Neural cell (in vitro differentiated cells): Measurements from ENCODE around the gene TK2.

ENCODE experiments used
- EP300 ChIP-seq: fragments of 450-650 bp; conservative IDR thresholded peaks from 2 replicates; pipeline ENCODE4 v1.6.1; 2014; ENCODE audit warnings: antibody characterized with exemption, mild to moderate bottlenecking, moderate library complexity; ENCODE audit not compliant: poor library complexity, severe bottlenecking
- EZH2 ChIP-seq: fragments of 200-600, 300-800 bp; shearing (Covaris generic), sonication (generic); IDR thresholded peaks from 2 replicates; pipeline ENCODE4 v1.6.1; 2014; ENCODE audit warnings: antibody characterized with exemption, low read length, borderline replicate concordance, mild to moderate bottlenecking; ENCODE audit not compliant: insufficient read depth, poor library complexity, severe bottlenecking
- POLR2AphosphoS5 ChIP-seq: IDR thresholded peaks from 2 replicates; pipeline ENCODE4 v1.6.1; 2012
- RAD21 ChIP-seq: fragments of 450-650 bp; conservative IDR thresholded peaks from 2 replicates; pipeline ENCODE4 v1.6.1; 2014; ENCODE audit warnings: antibody characterized with exemption, mild to moderate bottlenecking, moderate library complexity
- SMC3 ChIP-seq: fragments of 450-650 bp; conservative IDR thresholded peaks from 2 replicates; pipeline ENCODE4 v1.6.1; 2014; ENCODE audit warnings: antibody characterized with exemption, mild to moderate bottlenecking, moderate library complexity; ENCODE audit not compliant: poor library complexity
- TAF1 ChIP-seq: IDR thresholded peaks from 2 replicates; pipeline ENCODE4 v1.6.1; 2012; ENCODE audit warnings: low read depth
- TF ChIP-seq, protein P1 (sequence below): fragments of 450-650 bp; IDR thresholded peaks from 2 replicates; pipeline ENCODE4 v1.5.1; 2014; ENCODE audit warnings: antibody characterized with exemption, mild to moderate bottlenecking, moderate library complexity; ENCODE audit not compliant: poor library complexity, severe bottlenecking
- TF ChIP-seq, protein P2 (sequence below): IDR thresholded peaks from 2 replicates; pipeline ENCODE4 v1.6.1; 2012; ENCODE audit warnings: borderline replicate concordance

DNA sequence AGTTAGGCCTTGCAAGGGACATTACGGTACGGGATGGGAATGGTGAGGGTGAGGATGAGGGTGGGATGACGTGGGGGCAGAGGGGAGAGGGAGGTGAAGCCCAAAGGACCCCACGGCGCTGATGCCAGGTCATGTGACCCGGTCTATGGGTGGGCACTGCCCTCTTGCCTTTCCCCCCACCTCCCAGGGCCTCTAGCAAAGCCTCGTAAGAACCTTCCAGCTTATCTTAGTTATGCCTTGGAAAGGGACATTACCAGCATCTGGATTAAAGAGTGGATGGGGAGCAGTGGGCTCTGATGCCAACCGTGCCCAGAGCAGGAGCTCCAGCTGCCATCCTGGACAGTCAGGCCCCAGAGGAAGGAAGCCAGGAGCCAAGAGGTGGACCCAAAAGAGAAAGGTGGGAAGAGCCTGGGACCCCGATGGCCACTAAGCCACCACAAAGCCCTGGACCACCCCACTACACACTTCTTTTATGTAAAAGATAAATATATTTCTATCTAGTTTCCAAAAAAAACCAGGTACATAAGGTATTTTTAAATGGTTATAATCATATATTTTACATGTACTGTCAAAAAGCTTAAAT is 40.9 kb downstream of the TK2 start:
- TF ChIP-seq EP300, result no peak
- TF ChIP-seq TAF1, result no peak
- no peak for TF ChIP-seq POLR2AphosphoS5
- TF ChIP-seq, protein P1, sequence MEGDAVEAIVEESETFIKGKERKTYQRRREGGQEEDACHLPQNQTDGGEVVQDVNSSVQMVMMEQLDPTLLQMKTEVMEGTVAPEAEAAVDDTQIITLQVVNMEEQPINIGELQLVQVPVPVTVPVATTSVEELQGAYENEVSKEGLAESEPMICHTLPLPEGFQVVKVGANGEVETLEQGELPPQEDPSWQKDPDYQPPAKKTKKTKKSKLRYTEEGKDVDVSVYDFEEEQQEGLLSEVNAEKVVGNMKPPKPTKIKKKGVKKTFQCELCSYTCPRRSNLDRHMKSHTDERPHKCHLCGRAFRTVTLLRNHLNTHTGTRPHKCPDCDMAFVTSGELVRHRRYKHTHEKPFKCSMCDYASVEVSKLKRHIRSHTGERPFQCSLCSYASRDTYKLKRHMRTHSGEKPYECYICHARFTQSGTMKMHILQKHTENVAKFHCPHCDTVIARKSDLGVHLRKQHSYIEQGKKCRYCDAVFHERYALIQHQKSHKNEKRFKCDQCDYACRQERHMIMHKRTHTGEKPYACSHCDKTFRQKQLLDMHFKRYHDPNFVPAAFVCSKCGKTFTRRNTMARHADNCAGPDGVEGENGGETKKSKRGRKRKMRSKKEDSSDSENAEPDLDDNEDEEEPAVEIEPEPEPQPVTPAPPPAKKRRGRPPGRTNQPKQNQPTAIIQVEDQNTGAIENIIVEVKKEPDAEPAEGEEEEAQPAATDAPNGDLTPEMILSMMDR, result no peak
- no peak for TF ChIP-seq EZH2
- TF ChIP-seq RAD21, result no peak
- no peak for TF ChIP-seq SMC3
- TF ChIP-seq, protein P2, sequence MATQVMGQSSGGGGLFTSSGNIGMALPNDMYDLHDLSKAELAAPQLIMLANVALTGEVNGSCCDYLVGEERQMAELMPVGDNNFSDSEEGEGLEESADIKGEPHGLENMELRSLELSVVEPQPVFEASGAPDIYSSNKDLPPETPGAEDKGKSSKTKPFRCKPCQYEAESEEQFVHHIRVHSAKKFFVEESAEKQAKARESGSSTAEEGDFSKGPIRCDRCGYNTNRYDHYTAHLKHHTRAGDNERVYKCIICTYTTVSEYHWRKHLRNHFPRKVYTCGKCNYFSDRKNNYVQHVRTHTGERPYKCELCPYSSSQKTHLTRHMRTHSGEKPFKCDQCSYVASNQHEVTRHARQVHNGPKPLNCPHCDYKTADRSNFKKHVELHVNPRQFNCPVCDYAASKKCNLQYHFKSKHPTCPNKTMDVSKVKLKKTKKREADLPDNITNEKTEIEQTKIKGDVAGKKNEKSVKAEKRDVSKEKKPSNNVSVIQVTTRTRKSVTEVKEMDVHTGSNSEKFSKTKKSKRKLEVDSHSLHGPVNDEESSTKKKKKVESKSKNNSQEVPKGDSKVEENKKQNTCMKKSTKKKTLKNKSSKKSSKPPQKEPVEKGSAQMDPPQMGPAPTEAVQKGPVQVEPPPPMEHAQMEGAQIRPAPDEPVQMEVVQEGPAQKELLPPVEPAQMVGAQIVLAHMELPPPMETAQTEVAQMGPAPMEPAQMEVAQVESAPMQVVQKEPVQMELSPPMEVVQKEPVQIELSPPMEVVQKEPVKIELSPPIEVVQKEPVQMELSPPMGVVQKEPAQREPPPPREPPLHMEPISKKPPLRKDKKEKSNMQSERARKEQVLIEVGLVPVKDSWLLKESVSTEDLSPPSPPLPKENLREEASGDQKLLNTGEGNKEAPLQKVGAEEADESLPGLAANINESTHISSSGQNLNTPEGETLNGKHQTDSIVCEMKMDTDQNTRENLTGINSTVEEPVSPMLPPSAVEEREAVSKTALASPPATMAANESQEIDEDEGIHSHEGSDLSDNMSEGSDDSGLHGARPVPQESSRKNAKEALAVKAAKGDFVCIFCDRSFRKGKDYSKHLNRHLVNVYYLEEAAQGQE, result no peak
